Epithelial cell of esophagus (primary cell): ENCODE data around the gene NRXN2.

Experiments
- DNase-seq: peaks from one replicate; pipeline ENCODE4 v3.0.0; 2010; ENCODE audit warnings: low read depth
- H3K4me3 ChIP-seq: 2 replicates; pipeline ENCODE4 v1.5.1; 2011; ENCODE audit warnings: mild to moderate bottlenecking, low read length, control low read depth
- TF ChIP-seq, protein P1 (sequence below): IDR thresholded peaks from 2 replicates; pipeline ENCODE4 v1.5.1; 2011; ENCODE audit warnings: low read depth, mild to moderate bottlenecking, low read length, control low read depth, inconsistent platforms; ENCODE audit not compliant: insufficient read depth; ENCODE audit errors: missing control alignments

The NRXN2 gene

GRCh38 chr11:64605656-64606585 is 117.1 kb downstream of the NRXN2 start:
- TF ChIP-seq, protein P1, sequence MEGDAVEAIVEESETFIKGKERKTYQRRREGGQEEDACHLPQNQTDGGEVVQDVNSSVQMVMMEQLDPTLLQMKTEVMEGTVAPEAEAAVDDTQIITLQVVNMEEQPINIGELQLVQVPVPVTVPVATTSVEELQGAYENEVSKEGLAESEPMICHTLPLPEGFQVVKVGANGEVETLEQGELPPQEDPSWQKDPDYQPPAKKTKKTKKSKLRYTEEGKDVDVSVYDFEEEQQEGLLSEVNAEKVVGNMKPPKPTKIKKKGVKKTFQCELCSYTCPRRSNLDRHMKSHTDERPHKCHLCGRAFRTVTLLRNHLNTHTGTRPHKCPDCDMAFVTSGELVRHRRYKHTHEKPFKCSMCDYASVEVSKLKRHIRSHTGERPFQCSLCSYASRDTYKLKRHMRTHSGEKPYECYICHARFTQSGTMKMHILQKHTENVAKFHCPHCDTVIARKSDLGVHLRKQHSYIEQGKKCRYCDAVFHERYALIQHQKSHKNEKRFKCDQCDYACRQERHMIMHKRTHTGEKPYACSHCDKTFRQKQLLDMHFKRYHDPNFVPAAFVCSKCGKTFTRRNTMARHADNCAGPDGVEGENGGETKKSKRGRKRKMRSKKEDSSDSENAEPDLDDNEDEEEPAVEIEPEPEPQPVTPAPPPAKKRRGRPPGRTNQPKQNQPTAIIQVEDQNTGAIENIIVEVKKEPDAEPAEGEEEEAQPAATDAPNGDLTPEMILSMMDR = no peak
- no peak overlapping the region for H3K4me3 ChIP-seq

GRCh38 chr11:64605244-64605560 is 117.8 kb downstream of the NRXN2 start:
- no peak overlapping the region for H3K4me3 ChIP-seq
- TF ChIP-seq, protein P1 = no peak

More at GRCh38 chr11:64605656-64606585, 117.1 kb downstream of the NRXN2 start:
- DNase-seq = no peak

GRCh38 chr11:64604458-64605243 is 118.3 kb downstream of the NRXN2 start:
- TF ChIP-seq, protein P1 = no peak
- no peak for DNase-seq
- H3K4me3 ChIP-seq = no peak overlapping the region

More at GRCh38 chr11:64605244-64605560, 117.8 kb downstream of the NRXN2 start:
- no peak for DNase-seq

DNA sequence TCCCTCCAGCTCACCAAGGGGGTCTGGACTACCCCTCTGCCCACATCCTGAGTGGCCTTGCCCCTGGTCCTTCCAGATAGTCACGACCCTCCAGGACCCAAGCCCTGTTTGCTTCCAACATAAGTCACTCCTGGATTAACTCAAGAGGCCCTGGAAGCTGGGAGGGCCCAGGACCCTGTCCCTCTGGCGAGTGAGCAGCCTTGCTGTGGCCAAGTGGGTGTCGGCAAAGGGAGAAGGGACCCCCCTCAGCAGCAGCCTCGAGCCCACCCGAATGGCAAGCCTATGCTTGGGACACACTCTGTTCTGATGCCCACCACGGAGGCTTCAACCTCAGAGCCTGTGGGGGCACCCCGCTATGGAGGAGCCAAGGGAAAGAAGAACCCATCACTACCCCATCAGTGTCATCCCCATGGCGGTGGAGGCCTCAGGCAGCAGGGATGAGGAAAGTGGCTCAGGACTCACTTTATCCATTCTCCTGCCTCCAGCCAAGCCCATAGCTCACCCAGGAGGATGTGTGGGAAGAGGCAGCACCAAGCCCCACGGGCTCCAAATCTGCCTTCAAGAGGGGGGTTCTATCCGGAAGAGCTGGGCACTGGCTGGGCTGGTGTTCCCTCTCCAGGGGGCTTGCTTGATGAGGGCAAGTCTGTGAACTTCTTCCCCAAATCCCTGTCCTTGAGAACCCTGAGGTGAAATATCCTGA is 119.4 kb downstream of the NRXN2 start:
- DNase-seq = no peak
- H3K4me3 ChIP-seq = no peak overlapping the region
- TF ChIP-seq, protein P1 = no peak

- no peak for DNase-seq
- TF ChIP-seq, protein P1 = no peak
- H3K4me3 ChIP-seq = no peak overlapping the region
Measured at GRCh38 chr11:64602466-64603070, 120.4 kb downstream of the NRXN2 start.
